K562 (cell line): Measurements from ENCODE around the gene COL16A1. TPM values are rescaled to one million over a fixed set of nuclear protein-coding genes. Genes with fewer than 3 reads are reported as not detected.

ENCODE experiments used
- ATAC-seq: fragments of 200-7000 bp; cut with Tn5 transposase; 3 replicates; pipeline ENCODE4 v1.9.1; 2020; ENCODE audit warnings: moderate library complexity
- BruUV-seq: library from RNA; stranded (reverse); fragments of 400-500 nt; replicated peaks from 2 replicates; lab custom pipeline; 2021; lab: Mats Ljungman, UMichigan
- CTCF ChIA-PET: fragments of 300-600 bp; formaldehyde crosslinking; extraction: SDS; loops from one replicate; lab custom pipeline; 2021; ENCODE audit warnings: low intra/inter-chr PET ratio; lab: Yijun Ruan, JAX
- POLR2A ChIA-PET: fragments of 300-600, 350-650 bp; sonication (Branson Sonifier 250); formaldehyde crosslinking; extraction: SDS; loops from one replicate; lab custom pipeline; 2021; ENCODE audit warnings: antibody characterized with exemption, inconsistent platforms; lab: Yijun Ruan, JAX
- DNase-seq, 4 experiments: peaks; one replicate each; pipeline versions ENCODE4 v3.0.0 to v3.0.0-alpha.2; 2011 to 2018; ENCODE audit warnings: low spot score in 3 of 4, mixed read lengths in 3 of 4; ENCODE audit errors: extremely low read depth in 1 of 4
- FAIRE-seq: peaks from 2 replicates; lab custom pipeline; 2011; peaks lifted over from hg19 to GRCh38; lab: Jason Lieb, UNC
- H2AFZ ChIP-seq: 2 replicates; pipeline ENCODE4 v1.6.0; 2011; ENCODE audit warnings: low read depth, low read length, control low read depth, inconsistent platforms
- H3K27ac ChIP-seq: fragments of 200-600 bp; 3 replicates; pipeline ENCODE4 v1.8.0; 2011; ENCODE audit warnings: low read depth, mild to moderate bottlenecking, control low read depth, inconsistent platforms, low read length, moderate library complexity, mixed read lengths; ENCODE audit errors: extremely low read depth
- H3K27me3 ChIP-seq, 2 experiments: fragments of 300-600 bp in 1 of 2; 2 replicates in 1 of 2; 3 replicates in 1 of 2; pipeline versions ENCODE4 v1.6.0 to v1.8.0; 2011; ENCODE audit warnings: inconsistent platforms in 2 of 2, low read length in 2 of 2, mild to moderate bottlenecking in 1 of 2, mixed read lengths in 1 of 2, moderate library complexity in 1 of 2; ENCODE audit not compliant: control insufficient read depth in 2 of 2, insufficient read depth in 2 of 2
- H3K36me3 ChIP-seq: fragments of 300-600 bp; 3 replicates; pipeline ENCODE4 v1.8.0; 2011; ENCODE audit warnings: mild to moderate bottlenecking, low read length, inconsistent platforms; ENCODE audit not compliant: control insufficient read depth, insufficient read depth
- H3K4me1 ChIP-seq, 2 experiments: fragments of 200-600 bp in 1 of 2; replicated peaks in 1 of 2; 2 replicates in 1 of 2; 3 replicates in 1 of 2; pipeline versions ENCODE4 v1.5.1 to v1.8.0; 2011; ENCODE audit warnings: inconsistent platforms in 2 of 2, low read length in 2 of 2, mild to moderate bottlenecking in 1 of 2, mixed read lengths in 1 of 2, moderate library complexity in 1 of 2; ENCODE audit not compliant: control insufficient read depth in 2 of 2, insufficient read depth in 2 of 2
- H3K4me2 ChIP-seq: 2 replicates; pipeline ENCODE4 v1.6.1; 2011; ENCODE audit warnings: low read length, control low read depth, inconsistent platforms, mixed read lengths; ENCODE audit not compliant: insufficient read depth
- H3K4me3 ChIP-seq: fragments of 200-600 bp; sonication (generic), shearing (Covaris generic); 2 replicates; pipeline ENCODE4 v1.5.1; 2016; ENCODE audit warnings: control low read depth, inconsistent platforms
- H3K79me2 ChIP-seq: fragments of 200-600 bp; 3 replicates; pipeline ENCODE4 v1.8.0; 2011; ENCODE audit warnings: low read length, inconsistent platforms; ENCODE audit not compliant: control insufficient read depth, insufficient read depth
- H3K9ac ChIP-seq, 2 experiments: 2 replicates each; pipeline versions ENCODE4 v1.6.0 to v1.6.1; 2011; ENCODE audit warnings: low read depth in 2 of 2, low read length in 2 of 2, control low read depth in 1 of 2, inconsistent platforms in 1 of 2, mild to moderate bottlenecking in 1 of 2, mixed read lengths in 1 of 2; ENCODE audit not compliant: insufficient read depth in 1 of 2
- H3K9me1 ChIP-seq: one replicate; pipeline ENCODE4 v1.6.0; 2011; ENCODE audit warnings: inconsistent platforms, mild to moderate bottlenecking, low read length, moderate library complexity; ENCODE audit not compliant: control insufficient read depth, insufficient read depth
- H3K9me3 ChIP-seq: replicated peaks from 2 replicates; pipeline ENCODE4 v1.5.1; 2011; ENCODE audit warnings: low read depth, low read length, inconsistent platforms; ENCODE audit not compliant: control insufficient read depth, insufficient read depth
- H4K20me1 ChIP-seq: replicated peaks from 2 replicates; pipeline ENCODE4 v1.6.1; 2011; ENCODE audit warnings: low read length, inconsistent platforms, mixed read lengths; ENCODE audit not compliant: control insufficient read depth, insufficient read depth
- DMBX1 ChIP-seq: fragments of 250-450 bp; sonication (Bioruptor Pico); IDR thresholded peaks from 2 replicates; pipeline ENCODE4 v1.8.0; 2022; ENCODE audit warnings: inconsistent platforms, mild to moderate bottlenecking, moderate library complexity, borderline replicate concordance
- ZNF324 ChIP-seq: fragments of 250-450 bp; sonication (Bioruptor Pico); IDR thresholded peaks from 2 replicates; pipeline ENCODE4 v1.4.0; 2020; ENCODE audit warnings: mild to moderate bottlenecking
- WGBS: fragments of 100-300 bp; shearing (Covaris generic); methylation state at CpG from one replicate; pipeline ENCODE4 v1.1.6; 2016; ENCODE audit warnings: low coverage, mixed read lengths; ENCODE audit not compliant: insufficient coverage; ENCODE audit errors: missing lambda C conversion rate; 5-methylcytosine and 5-hydroxymethylcytosine counted together
- in situ Hi-C: fragments of 300-500 bp; cut with MboI; formaldehyde crosslinking; loops from 4 replicates; pipeline ENCODE4 v1.15.0; 2018; ENCODE audit warnings: inconsistent platforms, mixed read lengths
- intact Hi-C: fragments of 100-400 bp; cut with micrococcal nuclease; formaldehyde crosslinking; loops from 2 replicates; pipeline ENCODE4 v1.14.2; 2022
- polyA plus RNA-seq, 8 experiments: library from polyadenylated mRNA; depleted of rRNA in 4 of 8; stranded (reverse) in 5 of 8; unstranded in 3 of 8; fragments of >200 nt; fragmentation: Nextera tagmentation in 2 of 8; fragmentation: Illumina TruSeq in 1 of 8; extraction: Ambion mirVana in 2 of 8; extraction: Trizol in 1 of 8; gene quantifications; 2 replicates each; pipeline versions ENCODE4 v1.2.1 to v1.2.3, GENCODE V29; 2011 to 2014; ENCODE audit warnings: inconsistent platforms in 1 of 8, missing spikeins in 1 of 8
- total RNA-seq, 7 experiments: library from RNA; depleted of rRNA in 6 of 7; stranded (reverse); fragments of >200 nt in 6 of 7; fragmentation: Illumina TruSeq in 2 of 7; extraction: Trizol in 2 of 7; gene quantifications; 2 replicates each; pipeline versions ENCODE4 v1.2.1 to v1.2.3, GENCODE V29; 2011 to 2021; ENCODE audit warnings: low replicate concordance in 1 of 7
- TF ChIP-seq, protein P1 (sequence below): sonication (generic); formaldehyde crosslinking; IDR thresholded peaks from 2 replicates; pipeline ENCODE4 v1.8.1; 2023; ENCODE audit warnings: mild to moderate bottlenecking, missing genetic modification reagents
- TF ChIP-seq, protein P2 (sequence below): fragments of 200-600 bp; sonication (generic); IDR thresholded peaks from one replicate; pipeline ENCODE4 v1.6.1; 2012; ENCODE audit warnings: mild to moderate bottlenecking, low read depth, low read length, inconsistent platforms

COL16A1 gene
- total and polyA plus RNA-seq, 9 of the 15 experiments (the other 6 are each of a cell fraction or from before 2014, with no cell fraction given): 0.11 to 0.60 (median 0.11) TPM; not detected in 6

DNA sequence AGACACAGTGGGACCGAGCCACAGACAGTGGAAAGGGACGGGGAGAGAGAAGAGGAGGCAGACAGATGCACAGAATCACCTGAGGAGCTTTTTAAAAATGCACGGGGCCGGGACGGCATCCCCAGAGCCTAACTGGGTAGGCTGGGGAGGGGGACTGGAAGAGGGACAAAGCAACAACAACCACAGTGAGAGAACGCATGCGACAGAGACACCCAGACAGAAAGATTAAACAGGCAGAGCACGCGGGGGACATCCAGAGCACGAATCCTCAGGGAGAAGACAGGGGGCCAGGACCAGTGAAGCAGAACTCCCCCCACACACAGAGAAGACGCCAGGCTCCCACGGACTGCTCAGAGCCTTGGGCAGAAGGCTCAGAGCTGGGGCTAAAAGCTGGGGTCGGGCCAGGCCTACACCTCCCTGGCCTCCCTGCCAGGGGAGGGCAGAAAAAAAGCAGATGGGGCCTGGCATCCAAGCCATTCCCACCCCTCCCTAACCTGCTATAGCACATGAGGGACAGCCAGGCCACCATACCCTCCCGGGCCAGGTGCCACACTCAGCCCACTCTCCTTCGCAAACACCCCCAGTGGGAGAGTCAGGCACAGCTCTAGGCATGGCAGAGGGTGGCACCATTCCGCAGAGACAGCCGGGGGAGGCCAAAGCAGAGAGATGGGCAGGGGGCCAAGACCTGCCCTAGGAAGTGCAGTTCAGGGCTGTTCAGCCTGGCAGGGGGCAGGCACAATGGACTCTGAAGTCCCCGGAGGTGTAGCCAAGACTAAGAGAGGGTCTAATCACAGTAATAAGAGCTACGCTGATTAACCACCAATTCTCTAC, 29.8 kb upstream of the COL16A1 start:
- ChIA-PET CTCF (no interaction called here), POLR2A (interaction anchor here (0.7 to 1.1 kb wide), 6 partner anchors 8 to 313 kb away, joined by 3 to 7 read pairs (median 3); no protein-coding TSS in a partner anchor)
- Histone ChIP-seq H3K9me1 (no peaks in the 10 kb centered on the region), H3K4me1 (peaks cover 0 to 16% of the 10 kb centered on the region in 2 experiments; a peak in 1 of 5 replicates), H3K36me3 (no peaks in the 10 kb centered on the region), H3K9me3 (no peaks in the 10 kb centered on the region), H3K79me2 (no peaks in the 10 kb centered on the region), H2AFZ (no peak overlapping the region), H3K4me3 (no peak overlapping the region), H3K27ac (no peak overlapping the region), H3K27me3 (peaks cover 80 to 94% of the 10 kb centered on the region in 2 experiments), H3K4me2 (no peak overlapping the region), H3K9ac (no peak overlapping the region; a peak in 2 of 4 replicates), H4K20me1 (peaks cover 31% of the 10 kb centered on the region)
- BruUV-seq: no TSS peak
- DNase-seq: no peak
- in situ Hi-C loops: no loop called here
- intact Hi-C loops: no loop called here
- ATAC-seq: no peak
- under 1% methylated on average over 19 of the region's 19 CpGs for WGBS
- FAIRE-seq: no peak
- TF ChIP-seq DMBX1 (CRISPR knock-in tag): no peak
- TF ChIP-seq, protein P1, sequence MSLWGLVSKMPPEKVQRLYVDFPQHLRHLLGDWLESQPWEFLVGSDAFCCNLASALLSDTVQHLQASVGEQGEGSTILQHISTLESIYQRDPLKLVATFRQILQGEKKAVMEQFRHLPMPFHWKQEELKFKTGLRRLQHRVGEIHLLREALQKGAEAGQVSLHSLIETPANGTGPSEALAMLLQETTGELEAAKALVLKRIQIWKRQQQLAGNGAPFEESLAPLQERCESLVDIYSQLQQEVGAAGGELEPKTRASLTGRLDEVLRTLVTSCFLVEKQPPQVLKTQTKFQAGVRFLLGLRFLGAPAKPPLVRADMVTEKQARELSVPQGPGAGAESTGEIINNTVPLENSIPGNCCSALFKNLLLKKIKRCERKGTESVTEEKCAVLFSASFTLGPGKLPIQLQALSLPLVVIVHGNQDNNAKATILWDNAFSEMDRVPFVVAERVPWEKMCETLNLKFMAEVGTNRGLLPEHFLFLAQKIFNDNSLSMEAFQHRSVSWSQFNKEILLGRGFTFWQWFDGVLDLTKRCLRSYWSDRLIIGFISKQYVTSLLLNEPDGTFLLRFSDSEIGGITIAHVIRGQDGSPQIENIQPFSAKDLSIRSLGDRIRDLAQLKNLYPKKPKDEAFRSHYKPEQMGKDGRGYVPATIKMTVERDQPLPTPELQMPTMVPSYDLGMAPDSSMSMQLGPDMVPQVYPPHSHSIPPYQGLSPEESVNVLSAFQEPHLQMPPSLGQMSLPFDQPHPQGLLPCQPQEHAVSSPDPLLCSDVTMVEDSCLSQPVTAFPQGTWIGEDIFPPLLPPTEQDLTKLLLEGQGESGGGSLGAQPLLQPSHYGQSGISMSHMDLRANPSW (CRISPR knock-in tag): no peak
- no peak for TF ChIP-seq ZNF324 (CRISPR knock-in tag)
- TF ChIP-seq, protein P2, sequence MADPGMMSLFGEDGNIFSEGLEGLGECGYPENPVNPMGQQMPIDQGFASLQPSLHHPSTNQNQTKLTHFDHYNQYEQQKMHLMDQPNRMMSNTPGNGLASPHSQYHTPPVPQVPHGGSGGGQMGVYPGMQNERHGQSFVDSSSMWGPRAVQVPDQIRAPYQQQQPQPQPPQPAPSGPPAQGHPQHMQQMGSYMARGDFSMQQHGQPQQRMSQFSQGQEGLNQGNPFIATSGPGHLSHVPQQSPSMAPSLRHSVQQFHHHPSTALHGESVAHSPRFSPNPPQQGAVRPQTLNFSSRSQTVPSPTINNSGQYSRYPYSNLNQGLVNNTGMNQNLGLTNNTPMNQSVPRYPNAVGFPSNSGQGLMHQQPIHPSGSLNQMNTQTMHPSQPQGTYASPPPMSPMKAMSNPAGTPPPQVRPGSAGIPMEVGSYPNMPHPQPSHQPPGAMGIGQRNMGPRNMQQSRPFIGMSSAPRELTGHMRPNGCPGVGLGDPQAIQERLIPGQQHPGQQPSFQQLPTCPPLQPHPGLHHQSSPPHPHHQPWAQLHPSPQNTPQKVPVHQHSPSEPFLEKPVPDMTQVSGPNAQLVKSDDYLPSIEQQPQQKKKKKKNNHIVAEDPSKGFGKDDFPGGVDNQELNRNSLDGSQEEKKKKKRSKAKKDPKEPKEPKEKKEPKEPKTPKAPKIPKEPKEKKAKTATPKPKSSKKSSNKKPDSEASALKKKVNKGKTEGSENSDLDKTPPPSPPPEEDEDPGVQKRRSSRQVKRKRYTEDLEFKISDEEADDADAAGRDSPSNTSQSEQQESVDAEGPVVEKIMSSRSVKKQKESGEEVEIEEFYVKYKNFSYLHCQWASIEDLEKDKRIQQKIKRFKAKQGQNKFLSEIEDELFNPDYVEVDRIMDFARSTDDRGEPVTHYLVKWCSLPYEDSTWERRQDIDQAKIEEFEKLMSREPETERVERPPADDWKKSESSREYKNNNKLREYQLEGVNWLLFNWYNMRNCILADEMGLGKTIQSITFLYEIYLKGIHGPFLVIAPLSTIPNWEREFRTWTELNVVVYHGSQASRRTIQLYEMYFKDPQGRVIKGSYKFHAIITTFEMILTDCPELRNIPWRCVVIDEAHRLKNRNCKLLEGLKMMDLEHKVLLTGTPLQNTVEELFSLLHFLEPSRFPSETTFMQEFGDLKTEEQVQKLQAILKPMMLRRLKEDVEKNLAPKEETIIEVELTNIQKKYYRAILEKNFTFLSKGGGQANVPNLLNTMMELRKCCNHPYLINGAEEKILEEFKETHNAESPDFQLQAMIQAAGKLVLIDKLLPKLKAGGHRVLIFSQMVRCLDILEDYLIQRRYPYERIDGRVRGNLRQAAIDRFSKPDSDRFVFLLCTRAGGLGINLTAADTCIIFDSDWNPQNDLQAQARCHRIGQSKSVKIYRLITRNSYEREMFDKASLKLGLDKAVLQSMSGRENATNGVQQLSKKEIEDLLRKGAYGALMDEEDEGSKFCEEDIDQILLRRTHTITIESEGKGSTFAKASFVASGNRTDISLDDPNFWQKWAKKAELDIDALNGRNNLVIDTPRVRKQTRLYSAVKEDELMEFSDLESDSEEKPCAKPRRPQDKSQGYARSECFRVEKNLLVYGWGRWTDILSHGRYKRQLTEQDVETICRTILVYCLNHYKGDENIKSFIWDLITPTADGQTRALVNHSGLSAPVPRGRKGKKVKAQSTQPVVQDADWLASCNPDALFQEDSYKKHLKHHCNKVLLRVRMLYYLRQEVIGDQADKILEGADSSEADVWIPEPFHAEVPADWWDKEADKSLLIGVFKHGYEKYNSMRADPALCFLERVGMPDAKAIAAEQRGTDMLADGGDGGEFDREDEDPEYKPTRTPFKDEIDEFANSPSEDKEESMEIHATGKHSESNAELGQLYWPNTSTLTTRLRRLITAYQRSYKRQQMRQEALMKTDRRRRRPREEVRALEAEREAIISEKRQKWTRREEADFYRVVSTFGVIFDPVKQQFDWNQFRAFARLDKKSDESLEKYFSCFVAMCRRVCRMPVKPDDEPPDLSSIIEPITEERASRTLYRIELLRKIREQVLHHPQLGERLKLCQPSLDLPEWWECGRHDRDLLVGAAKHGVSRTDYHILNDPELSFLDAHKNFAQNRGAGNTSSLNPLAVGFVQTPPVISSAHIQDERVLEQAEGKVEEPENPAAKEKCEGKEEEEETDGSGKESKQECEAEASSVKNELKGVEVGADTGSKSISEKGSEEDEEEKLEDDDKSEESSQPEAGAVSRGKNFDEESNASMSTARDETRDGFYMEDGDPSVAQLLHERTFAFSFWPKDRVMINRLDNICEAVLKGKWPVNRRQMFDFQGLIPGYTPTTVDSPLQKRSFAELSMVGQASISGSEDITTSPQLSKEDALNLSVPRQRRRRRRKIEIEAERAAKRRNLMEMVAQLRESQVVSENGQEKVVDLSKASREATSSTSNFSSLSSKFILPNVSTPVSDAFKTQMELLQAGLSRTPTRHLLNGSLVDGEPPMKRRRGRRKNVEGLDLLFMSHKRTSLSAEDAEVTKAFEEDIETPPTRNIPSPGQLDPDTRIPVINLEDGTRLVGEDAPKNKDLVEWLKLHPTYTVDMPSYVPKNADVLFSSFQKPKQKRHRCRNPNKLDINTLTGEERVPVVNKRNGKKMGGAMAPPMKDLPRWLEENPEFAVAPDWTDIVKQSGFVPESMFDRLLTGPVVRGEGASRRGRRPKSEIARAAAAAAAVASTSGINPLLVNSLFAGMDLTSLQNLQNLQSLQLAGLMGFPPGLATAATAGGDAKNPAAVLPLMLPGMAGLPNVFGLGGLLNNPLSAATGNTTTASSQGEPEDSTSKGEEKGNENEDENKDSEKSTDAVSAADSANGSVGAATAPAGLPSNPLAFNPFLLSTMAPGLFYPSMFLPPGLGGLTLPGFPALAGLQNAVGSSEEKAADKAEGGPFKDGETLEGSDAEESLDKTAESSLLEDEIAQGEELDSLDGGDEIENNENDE: no peak
